NCI-H187 treated with DMSO at 0.1 percent for 48 hours (cell line): ENCODE results near the gene PRTN3.
"Not testable (repeated sequence)": the region's sequence is repeated elsewhere in the genome, so short reads cannot be mapped to it uniquely, and the experiment has no call there.

Experiments used
- DNase-seq: peaks from one replicate; lab custom pipeline; 2025; lab: John Stamatoyannopoulos, UW

The PRTN3 gene

DNA sequence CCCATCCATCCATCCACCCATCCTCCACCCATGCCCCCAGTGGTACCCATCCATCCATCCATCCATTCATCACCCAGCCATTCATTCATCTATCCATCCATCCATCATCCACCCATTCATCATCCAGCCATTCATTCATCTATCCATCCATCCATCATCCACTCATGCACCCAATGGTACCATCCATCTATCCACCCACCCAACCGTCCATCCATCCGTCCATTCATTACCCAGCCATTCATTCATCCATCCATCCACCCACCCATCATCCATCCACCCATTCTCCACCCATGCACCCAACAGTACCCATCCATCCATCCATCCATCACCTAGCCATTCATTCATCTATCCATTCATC lies 24.3 kb upstream of the PRTN3 start:
- no peak for DNase-seq

GRCh38 chr19:820212-820611 lies 20.6 kb upstream of the PRTN3 start:
- DNase-seq, result not testable (repeated sequence)

GRCh38 chr19:821231-821824 lies 19.5 kb upstream of the PRTN3 start:
- DNase-seq, result no peak

DNA sequence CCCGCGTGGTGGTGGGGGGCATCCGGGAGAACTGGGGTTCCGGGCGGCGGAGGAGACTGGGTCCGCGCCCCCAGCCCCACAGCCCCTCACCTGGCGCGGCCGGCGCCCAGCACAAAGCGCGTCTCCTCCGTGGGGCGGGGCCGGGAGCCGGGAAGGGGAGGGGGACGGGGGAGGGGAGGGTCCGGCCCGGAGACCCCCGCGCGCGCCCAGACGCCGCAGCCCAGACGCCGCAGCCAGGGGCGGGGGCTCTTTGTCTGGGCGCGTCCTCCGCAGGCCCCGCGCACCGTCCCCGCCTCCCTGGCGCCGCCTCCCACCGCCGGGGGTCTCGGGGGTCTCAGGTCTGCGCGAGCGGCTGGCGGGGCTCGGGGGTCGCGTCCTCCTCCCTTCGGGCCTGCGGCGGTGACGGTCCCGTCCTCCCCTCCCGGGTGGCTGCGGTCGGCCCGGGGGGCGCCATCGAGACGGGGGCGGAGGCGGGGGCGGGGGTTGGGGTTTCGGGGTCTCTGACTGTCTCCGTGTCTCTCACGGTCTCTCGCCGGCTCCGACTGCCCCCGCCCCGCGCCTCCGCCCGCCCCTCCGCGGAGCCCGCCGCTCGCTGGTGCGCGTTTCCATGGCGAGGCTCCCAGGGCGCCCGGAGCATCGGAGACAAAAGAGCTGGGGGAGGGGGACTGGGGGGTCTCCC lies 18.8 kb upstream of the PRTN3 start, which contains the start of gene PLPPR3:
TSS of gene PLPPR3 (minus strand) at position 131 of the 679 bp plus-strand sequence. CDS start 396 bp downstream, outside the sequence.
- DNase-seq, result no peak

DNA sequence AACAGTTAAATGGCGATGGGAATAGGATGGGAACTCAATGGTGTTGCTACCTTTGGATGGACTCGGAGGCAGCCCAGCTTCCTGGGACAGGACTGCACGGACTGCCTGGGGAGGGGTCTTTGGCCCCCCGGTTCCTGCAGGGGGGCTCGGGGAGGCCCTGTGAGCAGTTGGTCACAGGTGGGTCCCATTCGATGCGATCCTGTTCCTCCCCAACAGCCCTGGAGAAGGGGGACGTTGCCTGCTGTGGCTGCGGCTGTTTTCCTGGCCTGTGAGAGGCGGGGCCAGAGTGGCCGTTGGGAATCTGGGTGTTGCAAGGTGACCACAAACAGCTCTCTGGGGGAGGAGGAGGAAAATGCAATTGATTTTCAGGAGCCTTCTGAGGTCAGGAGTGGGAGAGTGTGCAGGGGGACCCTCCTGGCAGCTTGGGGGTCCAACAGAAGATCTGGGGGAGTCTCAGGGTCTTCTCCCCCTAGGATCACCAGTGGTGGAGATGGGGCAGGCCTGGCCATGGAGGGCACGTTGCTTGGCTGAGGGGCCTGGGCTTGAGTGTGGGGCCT lies 17.2 kb upstream of the PRTN3 start:
- no peak for DNase-seq

GRCh38 chr19:824885-825284 lies 15.9 kb upstream of the PRTN3 start:
- DNase-seq, result no peak

DNA sequence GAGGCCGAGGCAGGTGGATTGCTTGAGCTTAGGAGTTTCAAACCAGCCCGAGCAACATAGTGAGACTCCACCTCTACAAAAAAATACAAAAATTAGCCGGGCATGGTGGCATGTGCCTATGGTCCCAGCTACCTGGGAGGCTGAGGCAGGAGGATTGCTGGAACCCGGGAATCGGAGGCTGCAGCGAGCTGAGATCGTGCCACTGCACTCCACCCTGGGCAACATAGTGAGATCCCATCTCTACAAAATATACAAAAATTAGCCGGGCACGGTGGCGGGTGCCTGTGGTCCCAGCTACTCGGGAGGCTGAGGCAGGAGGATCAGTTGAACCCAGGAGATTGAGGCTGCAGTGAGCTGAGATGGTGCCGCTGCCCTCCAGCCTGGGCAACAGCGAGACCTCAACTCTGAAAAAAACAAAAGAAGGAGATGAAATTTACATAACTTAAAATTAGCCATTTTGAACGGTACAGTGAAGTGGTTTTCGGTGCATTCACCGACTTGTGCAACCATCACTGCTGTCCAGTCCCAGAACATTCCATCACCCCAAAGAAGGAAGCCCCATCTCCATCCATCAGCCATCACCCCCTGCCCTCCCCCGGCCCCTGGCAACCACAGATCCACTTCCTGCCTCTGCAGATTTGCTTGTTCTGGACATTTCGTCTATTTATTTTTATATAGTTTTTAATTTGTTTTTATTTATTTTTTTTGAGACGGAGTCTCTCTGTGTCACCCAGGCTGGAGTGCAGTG lies 14.7 kb upstream of the PRTN3 start:
- DNase-seq, result no peak

GRCh38 chr19:827314-827709 lies 13.5 kb upstream of the PRTN3 start:
- no peak for DNase-seq

DNA sequence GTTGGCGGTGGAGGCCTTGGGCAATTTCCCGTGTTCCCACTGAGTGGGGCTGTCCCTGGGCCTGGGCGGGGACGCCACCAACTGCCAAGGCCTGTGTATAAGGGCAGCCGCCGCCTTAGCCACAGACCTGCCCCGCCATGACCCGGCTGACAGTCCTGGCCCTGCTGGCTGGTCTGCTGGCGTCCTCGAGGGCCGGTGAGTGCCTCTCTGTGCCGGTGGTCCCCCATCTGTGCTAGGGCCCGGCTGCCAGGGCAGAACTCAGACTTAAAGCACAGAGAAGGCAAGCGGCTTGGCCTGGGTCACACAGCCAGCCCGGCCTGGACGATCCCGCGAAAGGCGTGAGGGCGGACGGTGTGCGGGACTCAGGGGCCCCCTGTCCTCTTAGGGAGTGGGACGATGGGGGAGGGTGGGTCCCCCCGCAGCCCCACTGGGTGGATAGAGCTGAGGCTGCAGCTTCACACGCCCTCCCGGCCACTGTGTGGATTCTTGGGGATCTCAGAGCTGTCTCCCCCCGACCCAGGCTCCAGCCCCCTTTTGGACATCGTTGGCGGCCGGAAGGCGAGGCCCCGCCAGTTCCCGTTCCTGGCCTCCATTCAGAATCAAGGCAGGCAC lies 13.0 kb upstream of the PRTN3 start, which contains the start of gene AZU1:
TSS of gene AZU1 (plus strand) at position 128 of the 612 bp plus-strand sequence. CDS start at position 138, 10 bp downstream.
- no peak for DNase-seq

DNA sequence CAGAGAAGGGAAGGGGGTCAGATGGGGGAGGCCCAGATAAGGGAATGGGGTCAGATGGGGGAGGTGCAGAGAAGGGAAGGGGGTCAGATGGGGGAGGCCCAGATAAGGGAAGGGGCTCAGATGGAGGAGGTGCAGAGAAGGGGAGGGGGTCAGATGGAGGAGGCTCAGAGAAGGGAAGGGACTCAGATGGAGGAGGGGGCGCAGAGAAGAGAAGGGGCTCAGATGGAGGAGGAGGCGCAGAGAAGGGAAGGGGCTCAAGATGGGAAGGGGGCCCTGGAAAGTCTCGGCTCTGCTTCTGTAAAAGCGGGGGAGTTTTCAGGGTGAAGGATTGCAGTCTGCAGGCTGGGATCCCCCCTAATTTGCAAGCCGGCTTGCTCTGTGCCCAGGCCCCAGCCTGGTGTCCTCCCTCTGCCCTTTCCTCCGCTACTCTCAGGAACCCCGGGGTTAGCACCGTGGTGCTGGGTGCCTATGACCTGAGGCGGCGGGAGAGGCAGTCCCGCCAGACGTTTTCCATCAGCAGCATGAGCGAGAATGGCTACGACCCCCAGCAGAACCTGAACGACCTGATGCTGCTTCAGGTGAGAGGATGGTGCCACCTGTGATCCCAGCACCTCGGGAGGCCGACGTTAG lies 11.6 kb upstream of the PRTN3 start:
- DNase-seq, result no peak

DNA sequence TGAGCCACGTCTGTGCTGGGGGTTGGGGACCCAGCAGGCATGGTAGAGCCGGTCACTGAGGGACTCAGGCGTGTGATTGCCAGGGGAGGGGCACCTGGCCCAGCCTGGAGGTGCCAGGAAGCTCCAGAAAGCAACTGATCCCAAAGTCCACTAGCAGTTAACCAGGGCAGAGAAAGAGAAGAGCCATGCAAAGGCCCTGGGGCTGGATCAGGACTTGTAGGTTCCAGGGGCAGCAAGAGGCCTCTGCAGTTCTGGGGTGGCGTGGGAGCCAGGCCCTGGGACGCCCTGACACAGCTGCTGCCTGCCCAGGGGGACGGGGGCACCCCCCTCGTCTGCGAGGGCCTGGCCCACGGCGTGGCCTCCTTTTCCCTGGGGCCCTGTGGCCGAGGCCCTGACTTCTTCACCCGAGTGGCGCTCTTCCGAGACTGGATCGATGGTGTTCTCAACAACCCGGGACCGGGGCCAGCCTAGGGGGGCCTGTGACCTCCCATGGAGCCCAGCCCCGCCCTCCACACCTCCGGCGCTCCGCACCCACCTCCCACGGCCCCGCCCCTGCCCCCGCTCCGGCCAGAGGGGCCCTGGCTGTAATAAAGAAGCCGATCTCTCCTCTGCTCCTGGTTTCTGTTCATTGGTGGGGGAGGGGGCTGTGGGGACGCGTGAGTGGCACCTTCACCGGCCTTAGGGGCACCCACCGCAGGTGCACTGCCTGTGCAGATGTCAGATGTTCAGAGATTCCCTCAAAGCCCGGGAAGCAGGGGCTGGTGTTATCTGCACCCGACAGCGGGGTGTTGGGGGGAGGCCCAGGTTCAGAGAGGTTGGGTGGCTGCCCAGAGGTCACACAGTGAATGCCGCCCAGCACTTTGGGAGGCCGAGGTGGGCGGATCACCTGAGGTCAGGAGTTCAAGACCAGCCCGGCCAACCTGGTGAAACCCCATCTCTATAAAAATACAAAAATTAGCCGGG lies 9.1 kb upstream of the PRTN3 start:
- DNase-seq, result no peak

DNA sequence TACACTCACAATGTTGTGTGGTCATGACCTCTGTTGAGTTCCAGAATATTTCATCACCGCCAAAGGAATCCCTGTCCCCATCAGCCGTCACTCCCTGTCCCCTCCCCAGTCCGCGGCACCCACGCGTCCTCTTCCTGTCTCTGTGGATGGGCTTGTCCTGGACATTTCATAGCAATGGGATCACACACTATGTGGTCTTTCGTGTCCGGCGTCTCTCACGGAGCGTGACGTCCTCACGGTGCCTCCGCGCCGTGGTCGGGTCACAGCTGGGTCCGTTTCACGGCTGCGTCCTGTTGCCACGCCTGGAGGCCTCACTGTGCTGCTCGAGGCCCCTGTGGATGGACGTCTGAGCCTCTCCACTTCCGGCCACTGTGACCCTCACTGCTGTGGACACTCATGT lies 6.6 kb upstream of the PRTN3 start:
- no peak for DNase-seq

GRCh38 chr19:835210-835810 lies 5.5 kb upstream of the PRTN3 start:
- DNase-seq, result no peak

GRCh38 chr19:842802-843179 lies 2.0 kb downstream of the PRTN3 start:
- not testable (repeated sequence) for DNase-seq

GRCh38 chr19:843180-843835 lies 2.5 kb downstream of the PRTN3 start:
- DNase-seq, result no peak

GRCh38 chr19:843836-844545 lies 3.2 kb downstream of the PRTN3 start:
- no peak for DNase-seq

DNA sequence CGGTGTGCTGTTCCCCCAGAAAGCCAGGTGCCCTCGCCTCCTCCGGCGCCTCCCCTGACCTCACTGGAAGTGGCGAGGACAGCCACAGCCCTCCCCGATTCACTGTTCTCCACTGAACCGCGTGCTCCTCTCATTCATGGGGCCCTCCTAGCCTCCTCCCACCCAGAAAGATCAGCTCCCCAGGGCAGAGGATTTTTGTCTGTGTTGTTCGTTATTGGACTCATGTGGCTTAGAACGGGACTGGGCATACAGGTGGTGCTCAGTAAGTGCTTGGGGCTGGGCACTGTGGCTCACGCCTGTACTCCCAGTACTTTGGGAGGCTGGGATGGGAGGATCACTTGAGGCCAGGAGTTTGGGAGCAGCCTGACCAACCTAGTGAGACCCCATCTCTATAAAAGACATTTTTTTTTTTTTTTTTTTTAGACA lies 3.8 kb downstream of the PRTN3 start:
- no peak for DNase-seq

DNA sequence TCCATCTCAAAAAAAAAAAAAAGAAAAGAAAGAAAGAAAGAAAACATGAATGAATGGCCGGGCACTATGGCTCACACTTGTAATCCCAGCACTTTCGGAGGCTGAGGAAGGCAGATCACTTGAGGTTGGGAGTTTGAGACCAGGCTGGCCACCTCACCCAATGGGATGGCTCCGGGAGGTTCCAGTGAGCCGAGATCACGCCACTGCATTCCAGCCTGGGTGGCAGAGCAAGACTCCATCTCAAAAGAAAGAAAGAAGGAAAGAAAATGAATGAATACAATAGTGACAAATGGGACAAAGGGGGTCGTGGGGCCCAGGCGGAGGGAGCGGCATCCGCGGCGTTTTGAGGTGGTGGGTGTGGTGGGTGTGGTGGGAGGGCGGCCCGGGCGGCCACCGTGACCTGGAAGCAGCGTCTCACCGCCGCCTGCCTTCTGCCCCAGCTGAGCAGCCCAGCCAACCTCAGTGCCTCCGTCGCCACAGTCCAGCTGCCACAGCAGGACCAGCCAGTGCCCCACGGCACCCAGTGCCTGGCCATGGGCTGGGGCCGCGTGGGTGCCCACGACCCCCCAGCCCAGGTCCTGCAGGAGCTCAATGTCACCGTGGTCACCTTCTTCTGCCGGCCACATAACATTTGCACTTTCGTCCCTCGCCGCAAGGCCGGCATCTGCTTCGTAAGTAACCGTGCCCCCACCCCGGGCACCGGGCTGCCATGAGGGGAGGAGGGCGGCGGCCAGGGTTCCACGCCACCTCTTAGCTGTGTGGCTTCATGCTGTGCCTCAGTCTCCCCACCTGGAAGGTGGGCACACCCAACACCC lies 5.1 kb downstream of the PRTN3 start:
- DNase-seq, result no peak
